HepG2 (cell line): Measurements from ENCODE around the gene DPYD. TPM values are rescaled to one million over a fixed set of nuclear protein-coding genes. Genes with fewer than 3 reads are reported as not detected.

Experiments
- ATAC-seq: fragments of 200-7000 bp; cut with Tn5 transposase; 3 replicates; pipeline ENCODE4 v1.9.1; 2020; ENCODE audit warnings: mild to moderate bottlenecking, moderate library complexity
- BruUV-seq: library from RNA; stranded (reverse); fragments of 400-500 nt; replicated peaks from 2 replicates; lab custom pipeline; 2021; lab: Mats Ljungman, UMichigan
- CTCF ChIA-PET: fragments of 300-600 bp; formaldehyde crosslinking; extraction: SDS; loops from one replicate; lab custom pipeline; 2021; ENCODE audit warnings: low total read pairs, inconsistent platforms, low intra/inter-chr PET ratio; lab: Yijun Ruan, JAX
- POLR2A ChIA-PET: fragments of 350-600 bp; sonication (Branson Sonifier 250); formaldehyde crosslinking; loops from one replicate; lab custom pipeline; 2020; ENCODE audit warnings: antibody characterized with exemption, inconsistent platforms; lab: Yijun Ruan, JAX
- DNase-seq: peaks from one replicate; pipeline ENCODE4 v3.0.0-alpha.2; 2015; ENCODE audit warnings: low spot score
- FAIRE-seq: peaks from 3 replicates; lab custom pipeline; 2011; peaks lifted over from hg19 to GRCh38; lab: Jason Lieb, UNC
- H2AFZ ChIP-seq: one replicate; pipeline ENCODE4 v1.6.1; 2011; ENCODE audit warnings: low read length, inconsistent platforms
- H3K27ac ChIP-seq: fragments of 300-600 bp; 3 replicates; pipeline ENCODE4 v1.8.0; 2011; ENCODE audit warnings: mixed run types, mild to moderate bottlenecking, mixed read lengths, low read length, inconsistent platforms; ENCODE audit not compliant: insufficient read depth; ENCODE audit errors: extremely low read length
- H3K27me3 ChIP-seq, 2 experiments: fragments of 200-600 bp in 1 of 2; 2 replicates in 1 of 2; 3 replicates in 1 of 2; pipeline versions ENCODE4 v1.6.0 to v1.8.0; 2011; ENCODE audit warnings: low read length in 2 of 2, mild to moderate bottlenecking in 2 of 2, moderate library complexity in 2 of 2, inconsistent platforms in 1 of 2; ENCODE audit not compliant: insufficient read depth in 2 of 2, control insufficient read depth in 1 of 2
- H3K36me3 ChIP-seq, 2 experiments: fragments of 200-600 bp in 1 of 2; replicated peaks in 1 of 2; 2 replicates in 1 of 2; 3 replicates in 1 of 2; pipeline versions ENCODE4 v1.5.1 to v1.8.0; 2011; ENCODE audit warnings: low read length in 2 of 2, inconsistent platforms in 1 of 2; ENCODE audit not compliant: insufficient read depth in 2 of 2, control insufficient read depth in 1 of 2
- H3K4me1 ChIP-seq: 2 replicates; pipeline ENCODE4 v1.5.1; 2012; ENCODE audit warnings: low read length, inconsistent platforms; ENCODE audit not compliant: insufficient read depth
- H3K4me2 ChIP-seq: 2 replicates; pipeline ENCODE4 v1.6.0; 2011; ENCODE audit warnings: low read depth, low read length, inconsistent platforms
- H3K4me3 ChIP-seq, 3 experiments: fragments of 200-600 bp in 1 of 3; sonication (generic), shearing (Covaris generic) in 1 of 3; replicated peaks in 1 of 3; 2 replicates each; pipeline ENCODE4 v1.5.1; 2011 to 2016; ENCODE audit warnings: low read length in 3 of 3, inconsistent platforms in 2 of 3, low read depth in 2 of 3, mild to moderate bottlenecking in 2 of 3, control low read depth in 1 of 3, mixed read lengths in 1 of 3; ENCODE audit not compliant: insufficient read depth in 1 of 3
- H3K79me2 ChIP-seq: one replicate; pipeline ENCODE4 v1.6.1; 2011; ENCODE audit warnings: low read length, inconsistent platforms; ENCODE audit not compliant: insufficient read depth
- H3K9ac ChIP-seq: 2 replicates; pipeline ENCODE4 v1.6.0; 2011; ENCODE audit warnings: mild to moderate bottlenecking, low read depth, low read length, inconsistent platforms; ENCODE audit not compliant: insufficient read depth
- H3K9me3 ChIP-seq: 2 replicates; pipeline ENCODE4 v1.5.1; 2012; ENCODE audit warnings: mild to moderate bottlenecking, low read length
- H4K20me1 ChIP-seq: 2 replicates; pipeline ENCODE4 v1.6.0; 2011; ENCODE audit warnings: inconsistent platforms, mild to moderate bottlenecking, low read length, moderate library complexity; ENCODE audit not compliant: insufficient read depth
- CHD4 ChIP-seq: fragments of 200-600 bp; sonication (generic); IDR thresholded peaks from 2 replicates; pipeline ENCODE4 v1.7.0; 2017; ENCODE audit warnings: mild to moderate bottlenecking, low read length, borderline replicate concordance
- ELF1 ChIP-seq: sonication (generic); formaldehyde crosslinking; IDR thresholded peaks from 2 replicates; pipeline ENCODE4 v1.4.0; 2020; ENCODE audit warnings: missing genetic modification reagents
- ERF ChIP-seq: IDR thresholded peaks from 2 replicates; pipeline ENCODE4 v1.6.1; 2018; ENCODE audit warnings: missing biosample characterization, missing genetic modification reagents
- HDAC1 ChIP-seq: sonication (generic); formaldehyde crosslinking; IDR thresholded peaks from 2 replicates; pipeline ENCODE4 v1.5.1; 2020; ENCODE audit warnings: mild to moderate bottlenecking, missing genetic modification reagents
- HHEX ChIP-seq: IDR thresholded peaks from 2 replicates; pipeline ENCODE4 v1.6.1; 2016; ENCODE audit warnings: control low read depth
- HNF4G ChIP-seq, 2 experiments: sonication (generic) in 1 of 2; formaldehyde crosslinking in 1 of 2; IDR thresholded peaks; 2 replicates each; pipeline versions ENCODE4 v1.4.0 to v1.6.1; 2011 to 2020; ENCODE audit warnings: borderline replicate concordance in 2 of 2, low read depth in 2 of 2, mild to moderate bottlenecking in 2 of 2, low read length in 1 of 2, missing genetic modification reagents in 1 of 2, moderate library complexity in 1 of 2
- HNRNPH1 ChIP-seq: fragments of 200-400 bp; formaldehyde crosslinking; optimal IDR thresholded peaks from 2 replicates; pipeline ENCODE3; 2017; ENCODE audit warnings: mild to moderate bottlenecking, low read depth, low read length
- ONECUT2 ChIP-seq: sonication (generic); formaldehyde crosslinking; IDR thresholded peaks from 2 replicates; pipeline ENCODE4 v1.4.0; 2020; ENCODE audit warnings: missing genetic modification reagents
- PITX1 ChIP-seq: sonication (generic); formaldehyde crosslinking; IDR thresholded peaks from 2 replicates; pipeline ENCODE4 v1.5.1; 2020; ENCODE audit warnings: mild to moderate bottlenecking, missing genetic modification reagents
- SMC3 ChIP-seq: IDR thresholded peaks from 2 replicates; pipeline ENCODE4 v1.6.1; 2011; ENCODE audit warnings: low read length, improper control_type of control experiment
- THAP7 ChIP-seq: sonication (generic); formaldehyde crosslinking; IDR thresholded peaks from 2 replicates; pipeline ENCODE4 v1.8.1; 2023; ENCODE audit warnings: mild to moderate bottlenecking, missing genetic modification reagents
- ZNF101 ChIP-seq: sonication (generic); formaldehyde crosslinking; IDR thresholded peaks from 2 replicates; pipeline ENCODE4 v1.4.0; 2020; ENCODE audit warnings: mild to moderate bottlenecking, low read depth, missing genetic modification reagents, borderline replicate concordance
- ZNF205 ChIP-seq: IDR thresholded peaks from 2 replicates; pipeline ENCODE4 v1.6.1; 2018; ENCODE audit warnings: missing biosample characterization, missing genetic modification reagents
- ZNF225 ChIP-seq: sonication (generic); formaldehyde crosslinking; IDR thresholded peaks from 2 replicates; pipeline ENCODE4 v1.4.0; 2020; ENCODE audit warnings: mild to moderate bottlenecking, missing genetic modification reagents
- ZNF354B ChIP-seq: sonication (generic); formaldehyde crosslinking; IDR thresholded peaks from 2 replicates; pipeline ENCODE4 v1.8.0; 2022; ENCODE audit warnings: mild to moderate bottlenecking, missing genetic modification reagents
- ZNF597 ChIP-seq: sonication (generic); formaldehyde crosslinking; IDR thresholded peaks from 2 replicates; pipeline ENCODE4 v1.5.0; 2020; ENCODE audit warnings: missing genetic modification reagents
- ZSCAN29 ChIP-seq: sonication (generic); formaldehyde crosslinking; conservative IDR thresholded peaks from 2 replicates; pipeline ENCODE4 v1.4.0; 2020; ENCODE audit warnings: mild to moderate bottlenecking, missing genetic modification reagents
- WGBS: methylation state at CpG from one replicate; pipeline ENCODE4 v1.1.6; 2017; ENCODE audit warnings: low lambda C conversion rate; 5-methylcytosine and 5-hydroxymethylcytosine counted together
- in situ Hi-C: cut with HindIII; loops from 2 replicates; pipeline ENCODE4 v1.10.0; 2017; ENCODE audit warnings: low pct_unique_long_range_greater_than_20kb; ENCODE audit not compliant: extremely low pct_ligation_motif_present
- intact Hi-C: fragments of 100-400 bp; cut with micrococcal nuclease; formaldehyde crosslinking; loops from one replicate; pipeline ENCODE4 v1.10.0; 2022; ENCODE audit not compliant: unreplicated experiment
- polyA plus RNA-seq, 8 experiments: library from polyadenylated mRNA; depleted of rRNA in 3 of 8; stranded (reverse) in 7 of 8; unstranded in 1 of 8; fragments of >200 nt; fragmentation: Illumina TruSeq in 4 of 8; extraction: Trizol in 4 of 8; gene quantifications; 2 replicates each; pipeline versions ENCODE4 v1.2.1 to v1.2.3, GENCODE V29; 2011 to 2016; ENCODE audit warnings: low read depth in 4 of 8, missing spikeins in 1 of 8, mixed read lengths in 1 of 8; ENCODE audit not compliant: insufficient read depth in 1 of 8
- total RNA-seq, 5 experiments: library from RNA; depleted of rRNA; stranded (reverse); fragments of >200 nt; fragmentation: Illumina TruSeq; extraction: Trizol; gene quantifications; 2 replicates each; pipeline ENCODE4 v1.2.3, GENCODE V29; 2016; ENCODE audit warnings: low read depth in 1 of 5

Gene DPYD
- total and polyA plus RNA-seq, 2 of the 13 experiments (the other 11 are each of a cell fraction or from before 2014, with no cell fraction given): 1.3 to 3.4 TPM

GRCh38 chr1:97942161-97943123 is 21.6 kb upstream of the DPYD start:
- Histone ChIP-seq H4K20me1 (no peaks in the 10 kb centered on the region), H2AFZ (no peak overlapping the region), H3K4me1 (no peaks in the 10 kb centered on the region), H3K4me2 (no peak overlapping the region), H3K9ac (no peak overlapping the region), H3K27me3 (no peaks in the 10 kb centered on the region), H3K9me3 (no peaks in the 10 kb centered on the region), H3K27ac (no peak overlapping the region), H3K79me2 (no peaks in the 10 kb centered on the region), H3K4me3 (no peak overlapping the region), H3K36me3 (no peaks in the 10 kb centered on the region)
- WGBS: 25% methylated on average over 2 of the region's 2 CpGs
- in situ Hi-C loops: no loop called here
- DNase-seq (no peak), FAIRE-seq (no peak), ATAC-seq (no peak)
- TF ChIP-seq HNRNPH1: no peak
- TF ChIP-seq ELF1 (CRISPR knock-in tag): no peak
- TF ChIP-seq CHD4: no peak
- TF ChIP-seq ZNF101: no peak
- no peak for TF ChIP-seq ZNF205 (CRISPR knock-in tag)
- no peak for TF ChIP-seq SMC3
- intact Hi-C loops: no loop called here
- ChIA-PET CTCF (no interaction called here), POLR2A (no interaction called here)
- no TSS peak for BruUV-seq

- ATAC-seq: no peak
- Histone ChIP-seq H3K36me3 (no peaks in the 10 kb centered on the region), H3K4me2 (no peak overlapping the region), H3K27ac (no peak overlapping the region), H3K4me1 (no peaks in the 10 kb centered on the region), H3K79me2 (no peaks in the 10 kb centered on the region), H3K4me3 (no peak overlapping the region), H3K9ac (no peak overlapping the region), H2AFZ (no peak overlapping the region), H3K9me3 (no peaks in the 10 kb centered on the region), H3K27me3 (no peaks in the 10 kb centered on the region; a peak in 1 of 5 replicates), H4K20me1 (no peaks in the 10 kb centered on the region)
- intact Hi-C loops (no loop called here), in situ Hi-C loops (no loop called here)
- FAIRE-seq: no peak
- no TSS peak for BruUV-seq
- ChIA-PET POLR2A (no interaction called here), CTCF (no interaction called here)
- no peak for DNase-seq
- WGBS: 13% methylated on average over 3 of the region's 3 CpGs
- TF ChIP-seq HHEX (CRISPR knock-in tag): no peak
- TF ChIP-seq ERF (CRISPR knock-in tag): no peak
- TF ChIP-seq HNF4G (IDR thresholded peaks at IDR 0.05; ENCODE audit: borderline replicate concordance, low read depth, low read length): no peak
- TF ChIP-seq HNF4G (CRISPR knock-in tag; IDR thresholded peaks at IDR 0.05; ENCODE audit: borderline replicate concordance, low read depth): no peak
- no peak for TF ChIP-seq THAP7 (CRISPR knock-in tag)
- no peak for TF ChIP-seq ZNF354B (CRISPR knock-in tag)
- TF ChIP-seq PITX1 (CRISPR knock-in tag): no peak
- no peak for TF ChIP-seq ZNF225
- TF ChIP-seq ZSCAN29: no peak
- no peak for TF ChIP-seq HDAC1 (CRISPR knock-in tag)
- TF ChIP-seq ZNF597 (CRISPR knock-in tag): no peak
- TF ChIP-seq ONECUT2 (CRISPR knock-in tag): no peak
These were observed 17.4 kb upstream of the DPYD start for GRCh38 chr1:97938285-97938642.
